Small intestine (tissue), 7 donors: ENCODE data around the gene RASA4B. TPM values are rescaled to one million over a fixed set of nuclear protein-coding genes. Genes with fewer than 3 reads are reported as not detected.
"Not testable (repeated sequence)": the region's sequence is repeated elsewhere in the genome, so short reads cannot be mapped to it uniquely, and the experiment has no call there.

Source experiments
- DNase-seq, 2 donors: peaks; one replicate each; pipeline versions ENCODE4 v3.0.0 to v3.0.0-alpha.2; 2013
- FAIRE-seq: peaks from 2 replicates; lab custom pipeline; 2012; peaks lifted over from hg19 to GRCh38; lab: Jason Lieb, UNC
- H3K27ac ChIP-seq, 3 donors: one replicate each; pipeline ENCODE4 v1.5.1; 2013; ENCODE audit warnings: low read length in 2 of 3, mild to moderate bottlenecking in 2 of 3, control low read depth in 1 of 3, inconsistent platforms in 1 of 3, low read depth in 1 of 3, moderate library complexity in 1 of 3
- H3K27me3 ChIP-seq, 3 donors: one replicate each; pipeline ENCODE4 v1.6.1; 2013; ENCODE audit warnings: low read length in 3 of 3, inconsistent platforms in 1 of 3; ENCODE audit not compliant: control insufficient read depth in 3 of 3, insufficient read depth in 3 of 3
- H3K36me3 ChIP-seq, 3 donors: one replicate each; pipeline ENCODE4 v1.6.1; 2013; ENCODE audit warnings: low read length in 3 of 3, inconsistent platforms in 1 of 3, low read depth in 1 of 3, mild to moderate bottlenecking in 1 of 3, moderate library complexity in 1 of 3; ENCODE audit not compliant: control insufficient read depth in 3 of 3, insufficient read depth in 2 of 3
- H3K4me1 ChIP-seq, 3 donors: one replicate each; pipeline ENCODE4 v1.6.1; 2013; ENCODE audit warnings: low read length in 2 of 3, inconsistent platforms in 1 of 3, low read depth in 1 of 3, mild to moderate bottlenecking in 1 of 3, moderate library complexity in 1 of 3; ENCODE audit not compliant: control insufficient read depth in 3 of 3, insufficient read depth in 2 of 3
- H3K4me3 ChIP-seq, 3 donors: one replicate each; pipeline ENCODE4 v1.5.1; 2013; ENCODE audit warnings: low read length in 3 of 3, control low read depth in 1 of 3, inconsistent platforms in 1 of 3, low read depth in 1 of 3, mild to moderate bottlenecking in 1 of 3, moderate library complexity in 1 of 3
- H3K9me3 ChIP-seq, 2 donors: one replicate each; pipeline ENCODE4 v1.6.1; 2013; ENCODE audit warnings: low read depth in 1 of 2, low read length in 1 of 2; ENCODE audit not compliant: control insufficient read depth in 2 of 2, insufficient read depth in 1 of 2
- WGBS, 3 donors: extraction: QIAGEN DNeasy Blood & Tissue Kit; methylation state at CpG; one replicate each; pipeline ENCODE4 v1.1.7; 2013; 5-methylcytosine and 5-hydroxymethylcytosine counted together
- polyA plus RNA-seq, 4 donors: library from polyadenylated mRNA; stranded (reverse) in 3 of 4; unstranded in 1 of 4; fragments of 200-250 nt in 3 of 4; fragments of 120-200 nt in 1 of 4; gene quantifications; one replicate each; pipeline versions ENCODE4 v1.2.1 to v1.2.3, GENCODE V29; 2013
- donor health status: healthy with polysubstance abuse.
- donor health status: control.
- donor health status: control.
- donor health status: Bipolar disorder and iron deficiency.
- donor health status: healthy.

RASA4B gene
- polyA plus RNA-seq, 4 donors, result 14.2 to 58.4 (median 35.7) TPM

GRCh38 chr7:102505298-102506185 lies 12.0 kb downstream of the RASA4B start:
- not testable (repeated sequence) for H3K27me3 ChIP-seq, H3K27ac ChIP-seq, H3K4me3 ChIP-seq, DNase-seq, FAIRE-seq, H3K4me1 ChIP-seq, H3K36me3 ChIP-seq, H3K9me3 ChIP-seq
- WGBS, 3 donors, result 78 to 83% (median 82%) methylated on average over 4 to 5 of the region's 24 CpGs

GRCh38 chr7:102503141-102503540 lies 14.4 kb downstream of the RASA4B start:
- H3K4me1 ChIP-seq, FAIRE-seq, DNase-seq, H3K4me3 ChIP-seq, H3K27ac ChIP-seq, H3K36me3 ChIP-seq, H3K9me3 ChIP-seq, H3K27me3 ChIP-seq: not testable (repeated sequence)
- WGBS, 3 donors, result no CpG with 5 or more reads among the region's 12 CpGs

GRCh38 chr7:102498321-102498720 lies 19.3 kb downstream of the RASA4B start:
- H3K4me3 ChIP-seq, H3K9me3 ChIP-seq: not testable (repeated sequence)
- WGBS, 3 donors, result 91 to 95% (median 95%) methylated on average over 10 to 11 of the region's 16 CpGs

GRCh38 chr7:102497308-102497707 lies 20.3 kb downstream of the RASA4B start:
- not testable (repeated sequence) for H3K27ac ChIP-seq, H3K27me3 ChIP-seq, FAIRE-seq, H3K9me3 ChIP-seq, DNase-seq, H3K4me3 ChIP-seq, H3K36me3 ChIP-seq, H3K4me1 ChIP-seq
- WGBS, 3 donors, result 65 to 95% (median 94%) methylated on average over 1 of the region's 5 CpGs

More at GRCh38 chr7:102498321-102498720, 19.3 kb downstream of the RASA4B start:
- not testable (repeated sequence) for DNase-seq, H3K27ac ChIP-seq, H3K27me3 ChIP-seq, FAIRE-seq, H3K36me3 ChIP-seq, H3K4me1 ChIP-seq

GRCh38 chr7:102496861-102497260 lies 20.7 kb downstream of the RASA4B start:
- not testable (repeated sequence) for H3K4me3 ChIP-seq, DNase-seq, H3K36me3 ChIP-seq, H3K27ac ChIP-seq, H3K4me1 ChIP-seq, H3K27me3 ChIP-seq, FAIRE-seq, H3K9me3 ChIP-seq
- 73 to 91% (median 83%) methylated on average over 3 of the region's 10 CpGs for WGBS, 3 donors

- not testable (repeated sequence) for FAIRE-seq, H3K27ac ChIP-seq, H3K9me3 ChIP-seq, DNase-seq, H3K36me3 ChIP-seq, H3K4me1 ChIP-seq, H3K4me3 ChIP-seq, H3K27me3 ChIP-seq
- WGBS, 3 donors, result no CpG with 5 or more reads among the region's 67 CpGs
These were observed 23.0 kb downstream of the RASA4B start for GRCh38 chr7:102494473-102495149.

- not testable (repeated sequence) for DNase-seq, H3K27me3 ChIP-seq, H3K27ac ChIP-seq, FAIRE-seq, H3K9me3 ChIP-seq, H3K36me3 ChIP-seq, H3K4me3 ChIP-seq, H3K4me1 ChIP-seq
- WGBS, 3 donors, result 17 to 32% (median 25%) methylated on average over 4 to 7 of the region's 15 CpGs
These were observed 23.6 kb downstream of the RASA4B start for GRCh38 chr7:102494026-102494425.

- H3K27ac ChIP-seq, H3K4me3 ChIP-seq, H3K9me3 ChIP-seq, DNase-seq, H3K4me1 ChIP-seq, H3K36me3 ChIP-seq, FAIRE-seq, H3K27me3 ChIP-seq: not testable (repeated sequence)
- no CpG with 5 or more reads among the region's 33 CpGs for WGBS, 3 donors
These were observed 24.2 kb downstream of the RASA4B start for GRCh38 chr7:102493220-102493935.
